Dedifferentiated amniotic fluid mesenchymal stem cell (primary cell): ENCODE measurements around the gene ST7.

Experiments used
- DNase-seq: peaks from one replicate; pipeline ENCODE4 v3.0.0-alpha.2; 2016; ENCODE audit errors: extremely low spot score

Gene ST7

DNA sequence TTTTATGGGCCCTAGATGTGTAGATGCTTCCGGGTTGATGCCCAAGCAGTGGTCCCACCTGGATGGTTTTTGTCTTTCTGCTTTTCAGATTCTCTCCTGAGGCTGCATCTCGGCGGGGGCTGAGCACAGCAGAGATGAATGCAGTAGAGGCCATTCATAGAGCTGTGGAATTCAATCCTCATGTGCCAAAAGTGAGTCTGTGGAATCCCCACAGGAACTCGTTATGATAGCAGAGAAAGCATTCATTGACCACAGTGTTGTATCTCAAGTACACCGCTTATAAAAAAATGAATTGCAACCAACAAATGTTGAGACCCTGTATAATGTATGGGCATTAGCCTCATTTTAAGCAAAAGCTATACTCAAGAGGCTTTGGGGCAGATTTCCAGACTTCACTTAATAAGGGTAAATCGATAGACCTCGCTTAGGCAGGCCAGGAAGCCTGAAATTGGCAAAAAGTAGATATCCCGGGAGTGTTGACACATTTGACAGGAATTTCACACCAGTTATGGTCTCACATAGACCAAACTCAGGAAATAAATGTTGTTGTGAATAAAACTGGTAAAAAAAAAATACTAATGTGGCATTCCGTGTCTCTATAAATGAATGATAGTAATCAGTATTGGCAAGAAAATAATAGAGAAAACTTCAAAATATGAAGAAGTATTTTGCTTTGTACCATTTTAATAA is 237.6 kb downstream of the ST7 start:
- no peak for DNase-seq

DNA sequence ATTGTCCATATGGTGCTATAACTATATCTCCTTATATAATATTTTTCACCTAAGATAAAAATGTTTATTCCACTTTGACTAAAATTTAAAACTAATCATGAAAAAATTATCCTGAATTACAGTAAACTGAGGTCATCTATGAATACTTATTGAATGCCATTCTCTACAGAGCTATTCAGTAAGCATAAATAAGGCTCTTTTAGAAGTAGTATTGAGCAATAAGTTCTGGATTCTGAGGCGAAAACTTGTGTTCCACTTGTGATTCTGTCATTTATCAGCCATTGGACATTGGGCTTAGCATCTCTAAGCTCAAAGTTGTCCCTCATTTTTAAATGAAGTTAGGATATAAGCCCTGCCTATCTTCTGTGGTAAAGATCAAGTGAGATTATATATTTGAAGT is 238.8 kb downstream of the ST7 start:
- no peak for DNase-seq

DNA sequence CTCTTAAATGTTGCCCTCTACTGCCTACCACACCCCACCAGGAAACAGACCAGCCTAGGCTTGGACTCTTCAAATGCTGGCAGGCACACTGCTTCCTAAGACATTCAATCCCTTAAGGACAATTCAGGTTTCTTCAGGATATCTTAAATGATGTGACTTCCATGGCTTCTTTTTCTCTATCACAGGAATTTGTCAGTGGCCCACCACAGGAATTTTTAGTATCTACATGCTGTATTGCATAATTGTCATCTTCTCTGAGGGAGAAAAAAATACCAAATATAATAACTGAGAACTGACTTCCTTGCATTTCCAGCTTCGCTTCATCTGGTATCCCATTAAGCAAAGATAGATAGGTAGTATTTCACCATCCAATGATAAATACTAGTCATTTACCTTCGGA is 240.3 kb downstream of the ST7 start:
- DNase-seq, result no peak

DNA sequence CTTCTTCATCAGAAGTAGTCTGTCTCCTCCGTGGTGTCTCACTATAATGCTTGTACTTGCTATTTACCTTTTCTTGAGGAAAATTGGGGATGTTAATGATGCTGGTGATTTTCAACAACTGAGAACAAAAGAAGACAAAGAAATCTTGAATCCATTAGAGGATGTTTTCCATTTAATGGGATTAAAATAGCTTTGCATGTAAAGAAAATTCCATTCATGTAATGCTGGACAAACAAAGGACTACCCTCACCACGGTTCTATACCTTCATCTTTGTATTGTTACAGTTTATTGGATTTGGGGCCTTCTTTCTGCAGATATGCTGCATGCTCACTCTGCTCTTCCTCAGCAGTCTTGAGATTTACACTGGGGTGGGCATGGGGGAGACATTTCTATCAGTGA is 241.1 kb downstream of the ST7 start:
- no peak for DNase-seq

DNA sequence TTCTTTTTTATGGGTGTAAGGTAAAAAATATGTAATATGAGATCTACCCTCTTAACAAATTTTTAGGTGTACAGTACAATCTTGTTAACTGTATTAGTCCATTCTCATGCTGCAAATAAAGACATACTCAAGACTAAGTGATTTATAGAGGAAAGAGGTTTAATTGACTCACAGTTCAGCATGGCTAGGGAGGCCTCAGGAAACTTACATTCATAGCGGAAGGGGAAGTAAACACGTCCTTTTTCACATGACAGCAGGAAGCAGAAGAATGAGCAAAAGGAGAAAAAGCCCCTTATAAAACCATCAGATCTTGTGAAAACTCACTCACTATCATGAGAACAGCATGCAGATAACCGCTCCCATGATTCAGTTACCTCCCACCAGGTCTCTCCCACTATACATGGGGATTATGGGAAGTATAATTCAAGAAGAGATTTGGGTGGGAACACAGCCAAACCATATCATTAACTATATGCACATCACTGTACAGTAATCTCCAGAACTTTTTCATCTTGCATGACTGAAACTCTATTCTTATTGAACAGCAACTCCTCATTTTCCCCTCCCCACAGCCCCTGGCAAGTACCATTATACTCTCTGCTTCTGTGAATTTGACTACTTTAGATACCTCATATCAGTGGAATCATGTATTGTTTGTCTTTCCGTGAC is 242.2 kb downstream of the ST7 start:
- DNase-seq, result no peak

DNA sequence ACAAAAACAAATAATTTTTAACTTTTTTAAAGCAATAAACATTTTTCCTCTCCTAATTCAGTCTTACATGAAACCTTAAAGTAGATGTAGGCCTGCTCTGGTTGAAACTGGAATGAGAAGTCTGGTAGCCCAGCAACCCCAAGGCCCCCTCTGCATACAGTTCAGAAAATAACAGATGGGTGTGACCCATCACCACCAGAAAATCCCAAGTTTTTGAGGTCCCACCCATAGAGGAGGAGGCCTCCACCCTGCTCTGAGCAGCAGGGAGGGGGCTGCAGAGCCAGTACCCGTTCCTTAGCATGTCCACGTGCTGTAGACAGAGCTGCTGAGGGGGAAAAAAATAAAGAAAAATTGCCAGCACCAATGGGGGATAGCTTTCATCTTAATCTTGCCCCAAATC is 246.8 kb downstream of the ST7 start:
- no peak for DNase-seq

DNA sequence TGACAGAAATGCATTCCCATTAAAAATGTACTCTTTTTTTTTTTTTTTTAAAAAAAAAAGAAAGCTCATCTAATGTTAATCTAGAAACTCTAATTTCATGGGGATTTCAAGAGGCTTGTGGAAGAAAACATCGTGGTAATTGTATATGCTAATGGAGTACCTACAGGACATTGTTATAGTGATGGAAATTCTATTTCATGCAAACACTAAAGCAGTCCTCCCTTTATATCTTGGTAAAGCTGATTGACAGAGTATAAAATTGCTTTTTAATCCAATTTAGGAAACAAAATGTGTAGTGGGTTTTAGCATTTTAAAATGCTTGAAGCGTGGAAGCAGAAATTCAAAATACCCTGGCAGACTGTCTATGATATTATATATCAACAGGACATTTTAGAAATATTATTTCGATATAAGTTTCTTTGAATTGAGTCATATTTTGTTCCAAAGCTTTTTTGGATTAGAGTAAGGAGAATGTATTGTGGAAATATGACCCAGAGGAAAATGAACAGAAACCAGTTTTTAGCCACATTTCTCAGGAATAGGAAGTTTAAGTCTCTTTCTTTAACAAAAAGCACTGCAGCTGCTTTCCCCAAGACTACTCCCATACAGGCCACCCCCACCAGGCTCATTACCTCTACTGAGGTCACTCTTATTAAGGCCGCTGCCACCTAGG is 247.6 kb downstream of the ST7 start:
- peak; percentile 71 for DNase-seq

DNA sequence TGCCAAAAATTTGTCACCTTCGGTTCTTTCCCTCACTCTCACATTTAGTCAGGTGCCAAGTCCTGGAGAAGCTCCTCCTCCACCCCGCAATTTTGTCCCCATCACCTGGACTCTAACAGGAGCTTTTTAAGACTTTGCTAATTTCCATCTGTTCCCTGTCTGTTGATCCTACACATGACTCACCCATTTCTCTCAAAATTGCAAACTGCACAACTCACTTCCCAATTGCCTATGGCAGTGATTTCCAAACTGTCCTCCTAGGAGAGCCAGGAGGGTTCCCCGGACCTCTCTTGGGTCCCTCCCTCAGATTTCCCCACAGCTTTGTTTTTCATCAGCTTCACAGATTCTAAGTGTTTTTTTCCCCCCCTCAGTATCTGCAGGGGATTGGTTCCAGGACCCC is 249.2 kb downstream of the ST7 start:
- peak; percentile 42 for DNase-seq

DNA sequence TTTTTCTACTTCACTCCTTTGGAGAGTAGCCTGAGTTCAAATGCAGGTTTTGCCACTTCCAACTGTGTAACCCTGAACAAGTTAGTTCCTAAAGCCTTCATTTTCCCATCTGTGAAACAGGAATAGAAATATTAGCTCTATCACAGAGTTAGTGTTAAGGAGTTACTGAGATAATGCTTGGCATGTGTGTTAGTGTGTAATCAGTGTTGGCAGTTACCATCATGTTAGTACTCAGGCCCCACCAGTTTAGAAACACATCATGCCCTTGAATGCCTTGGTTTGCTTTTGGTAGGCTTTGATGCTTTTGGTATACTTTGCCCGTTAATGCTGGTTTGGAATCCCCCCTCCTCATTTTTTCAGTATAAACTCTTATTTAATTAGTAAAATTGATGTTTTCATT is 249.9 kb downstream of the ST7 start:
- no peak for DNase-seq

DNA sequence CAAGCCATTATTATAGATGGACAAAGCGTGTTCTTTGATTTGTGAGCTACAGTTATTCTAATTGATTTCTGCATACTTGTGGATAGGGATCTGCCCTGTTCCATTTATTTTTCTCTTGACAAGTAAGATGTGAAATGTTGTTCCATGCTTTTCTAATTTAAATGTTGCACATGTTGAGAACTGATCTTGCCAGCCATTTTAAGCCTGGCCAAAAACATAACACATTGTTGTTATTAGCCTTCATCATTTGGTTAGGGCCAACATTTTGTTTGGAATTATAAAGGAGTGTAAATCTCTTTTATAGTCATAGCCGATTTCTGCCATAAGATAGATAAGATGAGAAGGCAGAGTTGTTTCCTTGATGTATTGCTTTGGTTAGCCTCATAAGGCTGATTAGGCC is 252.6 kb downstream of the ST7 start:
- DNase-seq, result no peak

DNA sequence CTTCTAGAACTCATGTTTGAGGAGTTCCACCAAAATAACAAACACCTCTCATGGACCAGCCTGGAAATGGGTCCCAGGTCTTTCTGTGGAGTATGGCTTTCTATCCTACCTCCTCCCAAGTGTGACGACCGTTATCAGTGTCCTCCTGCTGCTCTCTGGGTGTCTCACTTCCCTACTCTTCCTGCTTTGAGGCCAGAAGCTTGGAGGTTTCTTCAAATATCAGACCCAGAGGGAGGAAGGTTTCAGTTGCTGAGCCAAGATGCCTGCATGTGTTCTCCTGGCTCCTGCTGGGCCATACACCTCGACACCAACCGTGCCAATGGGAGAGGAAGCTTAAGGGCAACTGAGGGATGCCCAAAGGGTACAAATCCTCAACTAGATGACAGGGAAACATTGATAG is 255.0 kb downstream of the ST7 start:
- DNase-seq, result no peak

DNA sequence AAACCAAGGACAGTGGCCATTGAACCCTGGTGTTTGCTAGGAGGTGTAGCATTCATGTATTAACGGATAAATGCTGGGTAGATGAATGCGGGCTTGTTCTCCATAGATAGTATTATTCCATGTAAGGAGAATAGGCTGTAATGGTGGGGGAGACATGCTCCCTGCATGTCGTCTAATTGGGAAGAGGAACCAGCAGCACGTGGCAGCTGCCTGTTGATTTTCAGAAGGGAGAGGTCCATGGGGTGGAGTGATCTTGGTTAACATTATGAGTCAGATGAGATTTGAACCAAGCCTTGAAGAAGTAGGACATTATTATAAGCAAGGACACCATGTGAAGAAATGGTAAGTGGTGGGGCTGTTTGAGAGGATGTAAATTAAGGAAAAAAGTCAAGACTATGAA is 257.1 kb downstream of the ST7 start:
- DNase-seq, result no peak

DNA sequence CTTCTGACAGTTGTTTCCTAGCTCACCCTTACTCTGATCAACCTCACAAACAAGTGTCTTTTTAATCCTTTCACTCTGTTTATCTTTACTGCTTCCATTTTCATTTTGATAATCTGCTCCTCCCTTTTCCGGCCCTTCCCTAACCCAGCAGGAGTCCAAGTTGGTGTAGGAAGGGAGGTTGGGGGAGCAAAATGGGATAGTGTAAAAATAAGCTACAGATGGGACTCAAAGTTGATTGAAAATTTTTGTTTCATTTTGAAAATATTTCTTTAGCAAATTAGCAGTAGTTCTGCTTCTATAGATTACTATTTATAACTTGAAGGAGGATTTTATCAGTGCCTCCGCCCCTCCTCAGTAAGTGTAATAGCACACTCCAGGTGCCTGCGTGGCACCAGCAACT is 257.6 kb downstream of the ST7 start:
- DNase-seq, result no peak

DNA sequence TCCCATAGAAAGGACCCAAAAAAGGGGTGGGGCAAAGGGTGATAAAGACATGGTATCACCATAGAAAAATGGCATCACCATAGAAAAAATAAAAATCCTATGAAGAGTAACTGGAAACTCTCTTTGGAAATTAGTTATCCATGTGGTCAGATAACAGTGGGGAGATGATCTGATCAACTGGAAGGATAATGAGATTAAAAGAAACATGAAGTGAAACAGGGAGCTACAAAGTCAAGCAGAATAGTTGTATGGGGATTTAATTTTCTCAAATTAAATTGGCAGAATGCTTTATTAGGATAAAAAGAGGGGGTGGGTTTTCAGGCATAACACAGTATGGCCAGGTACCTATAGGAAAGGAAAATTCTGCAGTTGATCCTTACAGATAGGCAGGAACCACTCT is 258.3 kb downstream of the ST7 start:
- no peak for DNase-seq

DNA sequence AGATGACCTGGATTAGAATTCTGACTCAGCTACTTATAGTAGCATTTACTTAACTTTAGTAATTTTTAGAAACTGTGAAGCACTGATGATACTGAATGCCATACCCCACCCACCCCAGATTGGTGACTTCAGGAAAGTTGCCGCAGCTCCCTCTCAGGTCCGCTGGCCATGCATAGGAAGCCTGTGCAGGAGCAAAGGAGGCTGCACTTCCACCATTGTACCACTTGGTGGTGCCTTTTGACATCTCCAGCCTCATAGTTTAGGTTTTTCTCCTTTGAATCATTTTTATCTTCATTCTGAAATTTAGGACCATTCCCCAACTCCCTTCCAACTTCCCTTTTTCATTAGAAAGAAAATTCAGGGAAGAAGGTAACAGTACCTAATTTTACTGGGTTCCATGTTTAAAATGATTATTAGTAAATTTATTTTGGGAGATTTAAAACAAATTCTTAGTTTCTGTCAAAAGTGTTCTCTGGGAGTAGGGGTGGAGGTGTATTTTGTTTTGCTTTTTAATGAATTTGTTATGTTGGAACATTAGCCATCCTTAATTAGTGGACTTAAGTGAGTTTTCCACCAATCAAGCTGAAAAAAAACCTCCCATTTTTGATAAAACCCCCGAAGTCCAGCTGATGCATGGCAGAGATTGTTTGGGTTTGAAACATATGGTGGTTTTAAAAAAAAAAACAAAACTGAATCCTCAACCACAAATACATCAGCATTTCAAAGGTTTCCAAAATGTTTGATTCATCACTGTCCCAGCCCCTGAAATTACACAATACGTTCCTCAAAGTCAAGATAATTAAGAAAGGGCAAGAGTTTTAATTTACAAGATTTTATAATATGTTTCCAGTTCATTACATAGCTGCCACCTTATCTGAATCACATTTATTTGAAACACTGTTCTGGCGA is 259.9 kb downstream of the ST7 start:
- DNase-seq, result peak; percentile 70

DNA sequence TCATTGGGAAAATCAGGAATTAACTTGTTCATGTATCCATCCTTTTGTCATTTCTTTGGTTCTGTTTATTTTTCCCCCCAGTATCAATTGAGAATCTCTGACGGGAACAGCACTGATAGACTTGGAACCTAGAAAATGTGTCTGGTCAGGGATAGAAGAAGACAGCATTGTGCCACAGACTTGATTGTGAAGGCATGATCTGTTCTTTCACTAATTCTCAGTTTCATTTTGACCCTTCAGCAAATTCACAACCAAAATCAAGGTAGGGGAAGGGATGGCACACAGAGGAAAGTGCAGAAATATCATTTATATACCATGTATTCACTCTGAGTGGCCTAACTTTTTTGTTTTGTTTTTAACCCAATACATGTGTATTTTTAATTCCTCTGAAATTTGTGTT is 262.7 kb downstream of the ST7 start:
- DNase-seq, result no peak

DNA sequence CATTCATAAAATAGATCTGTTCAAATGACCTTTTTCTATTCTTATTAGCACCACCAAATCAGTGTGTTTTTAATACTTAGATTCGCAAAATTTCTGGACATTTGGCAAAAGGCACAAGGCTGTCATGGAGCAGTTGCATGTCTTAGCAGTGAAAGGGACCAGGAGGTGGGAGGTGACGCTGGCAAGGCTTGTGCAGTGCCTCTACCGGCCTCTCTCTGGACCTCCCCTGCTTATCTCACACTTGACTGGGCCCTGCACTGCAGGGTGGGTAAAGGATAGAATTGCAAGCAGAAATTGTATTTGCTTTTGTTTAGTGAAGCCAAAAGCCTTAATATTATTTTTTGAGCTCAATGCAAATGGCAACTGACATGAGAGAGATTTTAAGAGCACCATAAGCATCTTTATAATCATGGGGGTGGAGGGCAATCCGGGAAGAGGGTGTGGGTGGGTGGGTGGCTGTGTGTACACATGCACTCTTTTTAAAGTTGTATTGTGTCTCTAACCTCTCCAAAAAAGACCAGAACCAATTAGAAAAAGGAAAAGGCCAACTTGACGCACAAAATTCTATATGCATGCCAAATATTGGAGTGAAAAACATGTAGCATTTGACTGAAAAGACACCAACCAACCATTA is 263.3 kb downstream of the ST7 start:
- DNase-seq, result no peak

DNA sequence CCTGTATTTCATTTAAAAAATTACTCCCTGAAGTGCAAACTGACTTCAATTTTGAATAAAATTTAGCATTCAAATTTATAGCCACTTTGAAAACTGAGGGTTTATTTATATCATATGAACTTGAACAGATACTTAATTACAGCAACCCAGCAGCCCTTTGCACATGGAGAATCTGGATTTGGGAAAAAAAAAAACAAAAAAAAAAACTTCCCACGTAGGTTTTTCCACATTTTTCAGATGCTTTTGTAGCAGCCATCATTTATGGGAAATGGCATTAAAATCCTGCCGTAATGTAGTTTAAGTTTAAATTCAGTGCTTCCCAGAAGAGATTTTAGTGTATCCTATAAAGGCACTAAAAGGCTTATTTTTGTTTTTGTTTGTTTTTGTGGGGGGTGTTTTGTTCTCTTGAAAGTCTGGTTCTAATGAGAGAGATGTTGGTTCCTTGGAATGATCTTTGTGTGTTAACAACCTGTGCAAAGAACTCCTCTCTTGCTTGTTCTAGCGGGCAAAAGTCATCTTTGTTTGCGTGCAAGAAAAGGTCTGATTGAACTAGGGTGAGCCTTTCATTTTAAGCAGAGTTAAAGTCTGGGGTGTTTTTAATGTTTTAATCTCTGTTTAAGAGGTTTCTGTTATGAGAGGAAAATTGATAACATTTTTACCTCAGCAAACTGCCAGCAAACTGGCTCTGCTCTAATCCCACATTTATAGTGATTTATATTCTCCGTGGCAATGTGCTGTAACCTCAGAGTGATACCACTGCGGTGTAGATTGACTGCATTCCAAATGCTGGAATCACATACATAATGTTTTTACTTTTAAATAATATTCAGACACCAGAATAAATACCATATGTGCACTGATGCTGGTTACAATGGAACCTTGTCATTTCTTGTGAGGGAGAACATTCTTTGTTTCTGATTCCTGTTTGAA is 264.1 kb downstream of the ST7 start:
- DNase-seq, result peak; percentile 63

DNA sequence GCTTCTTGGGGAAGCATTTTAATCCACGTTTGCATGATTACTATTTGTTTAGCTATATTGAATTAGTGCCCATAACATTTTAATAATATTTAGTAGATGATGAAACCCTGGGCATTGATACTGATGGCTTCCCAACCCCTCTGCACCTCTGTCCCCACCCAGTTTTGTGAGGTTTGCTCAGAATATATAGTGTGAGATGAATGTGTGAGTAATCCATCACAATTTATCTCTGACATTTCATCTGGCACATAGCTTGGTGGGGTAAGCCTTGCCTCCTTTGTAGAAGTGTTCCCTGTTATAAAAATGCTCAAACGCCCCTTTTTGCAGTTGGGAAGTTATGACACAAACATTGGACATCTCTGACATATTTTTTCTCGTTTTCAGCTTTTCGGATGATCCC is 265.4 kb downstream of the ST7 start:
- no peak for DNase-seq

DNA sequence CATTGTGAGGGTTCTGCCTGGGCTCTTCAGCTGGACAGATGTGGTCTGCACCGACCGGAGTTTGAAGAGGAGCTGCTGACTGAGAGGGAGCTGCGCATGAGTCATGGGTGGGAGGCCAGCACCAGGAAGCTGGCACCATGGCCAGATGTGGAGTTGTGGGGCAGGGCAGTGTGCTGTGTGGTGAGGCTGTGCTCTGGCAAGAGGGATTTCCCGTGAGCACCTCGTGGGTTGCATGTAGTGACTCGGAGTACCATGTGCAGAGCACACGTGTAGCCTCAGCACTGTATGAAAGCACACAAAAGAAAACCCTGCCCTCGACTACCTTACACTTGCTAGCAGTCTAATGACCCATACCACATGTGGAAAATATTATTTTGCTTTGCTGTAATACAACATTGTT is 266.2 kb downstream of the ST7 start:
- no peak for DNase-seq

DNA sequence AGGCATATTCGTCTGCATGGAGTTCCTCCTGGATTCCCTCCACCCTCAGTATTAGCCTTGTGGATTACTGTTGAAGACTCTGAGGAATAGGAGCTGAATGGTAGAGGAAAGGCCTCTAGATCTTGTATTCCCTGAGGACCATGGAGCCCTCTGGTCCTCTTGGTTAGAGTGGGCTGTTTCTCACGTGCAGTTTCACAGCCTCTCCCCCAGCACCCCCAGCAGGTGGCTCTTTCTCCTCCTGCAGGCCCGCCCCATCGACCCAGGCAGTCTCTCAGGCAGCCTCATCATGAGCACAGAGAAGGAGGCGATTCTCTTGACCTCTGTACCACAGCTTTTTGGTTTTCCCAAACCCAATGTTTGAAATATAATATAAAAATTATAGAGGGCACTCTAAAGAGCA is 267.5 kb downstream of the ST7 start:
- DNase-seq, result no peak
